GM06990 (cell line): ENCODE data around the gene MYL10.

Experiments
- DNase-seq: peaks from one replicate; pipeline ENCODE4 v3.0.0-alpha.2; 2011; ENCODE audit not compliant: insufficient read length; ENCODE audit errors: extremely low read depth
- H3K27me3 ChIP-seq: replicated peaks from 2 replicates; pipeline ENCODE4 v1.6.0; 2011; ENCODE audit warnings: low read length; ENCODE audit not compliant: control insufficient read depth, insufficient read depth
- H3K36me3 ChIP-seq: 2 replicates; pipeline ENCODE4 v1.5.1; 2011; ENCODE audit warnings: low read length; ENCODE audit not compliant: control insufficient read depth, insufficient read depth
- H3K4me3 ChIP-seq: replicated peaks from 2 replicates; pipeline ENCODE4 v1.5.1; 2011; ENCODE audit warnings: low read depth, mild to moderate bottlenecking, control low read depth, low read length
- TF ChIP-seq, protein P1 (sequence below): IDR thresholded peaks from 2 replicates; pipeline ENCODE4 v1.5.1; 2011; ENCODE audit warnings: low read length, control low read depth, mild to moderate bottlenecking, inconsistent platforms; ENCODE audit not compliant: insufficient read depth, poor library complexity, severe bottlenecking

MYL10 gene

DNA sequence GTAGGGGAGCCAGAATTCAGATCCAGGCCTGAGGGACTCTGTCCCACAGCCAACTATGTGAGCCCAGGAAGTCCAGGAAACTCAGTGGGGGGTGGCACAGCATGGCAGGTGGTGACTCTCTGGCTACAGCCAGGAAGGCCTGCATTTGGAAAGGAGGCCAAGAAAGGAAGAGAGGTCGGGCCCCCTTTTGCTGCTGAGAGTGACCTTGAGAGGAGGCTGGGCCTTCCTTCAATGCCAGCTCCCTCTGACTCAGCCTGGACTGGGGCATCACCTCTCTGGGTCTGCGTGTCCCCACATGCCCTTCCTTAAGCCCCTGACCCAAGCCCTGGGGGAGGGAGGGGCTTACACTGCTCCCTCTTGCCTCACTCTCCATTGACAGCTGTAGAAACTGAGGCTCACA, 6.4 kb upstream of the MYL10 start:
- DNase-seq: no peak
- TF ChIP-seq, protein P1, sequence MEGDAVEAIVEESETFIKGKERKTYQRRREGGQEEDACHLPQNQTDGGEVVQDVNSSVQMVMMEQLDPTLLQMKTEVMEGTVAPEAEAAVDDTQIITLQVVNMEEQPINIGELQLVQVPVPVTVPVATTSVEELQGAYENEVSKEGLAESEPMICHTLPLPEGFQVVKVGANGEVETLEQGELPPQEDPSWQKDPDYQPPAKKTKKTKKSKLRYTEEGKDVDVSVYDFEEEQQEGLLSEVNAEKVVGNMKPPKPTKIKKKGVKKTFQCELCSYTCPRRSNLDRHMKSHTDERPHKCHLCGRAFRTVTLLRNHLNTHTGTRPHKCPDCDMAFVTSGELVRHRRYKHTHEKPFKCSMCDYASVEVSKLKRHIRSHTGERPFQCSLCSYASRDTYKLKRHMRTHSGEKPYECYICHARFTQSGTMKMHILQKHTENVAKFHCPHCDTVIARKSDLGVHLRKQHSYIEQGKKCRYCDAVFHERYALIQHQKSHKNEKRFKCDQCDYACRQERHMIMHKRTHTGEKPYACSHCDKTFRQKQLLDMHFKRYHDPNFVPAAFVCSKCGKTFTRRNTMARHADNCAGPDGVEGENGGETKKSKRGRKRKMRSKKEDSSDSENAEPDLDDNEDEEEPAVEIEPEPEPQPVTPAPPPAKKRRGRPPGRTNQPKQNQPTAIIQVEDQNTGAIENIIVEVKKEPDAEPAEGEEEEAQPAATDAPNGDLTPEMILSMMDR: no peak
- H3K27me3 ChIP-seq: no peaks in the 10 kb centered on the region; the same call in 1 of the 2 replicates
- no peak overlapping the region for H3K4me3 ChIP-seq
- H3K36me3 ChIP-seq: no peaks in the 10 kb centered on the region

DNA sequence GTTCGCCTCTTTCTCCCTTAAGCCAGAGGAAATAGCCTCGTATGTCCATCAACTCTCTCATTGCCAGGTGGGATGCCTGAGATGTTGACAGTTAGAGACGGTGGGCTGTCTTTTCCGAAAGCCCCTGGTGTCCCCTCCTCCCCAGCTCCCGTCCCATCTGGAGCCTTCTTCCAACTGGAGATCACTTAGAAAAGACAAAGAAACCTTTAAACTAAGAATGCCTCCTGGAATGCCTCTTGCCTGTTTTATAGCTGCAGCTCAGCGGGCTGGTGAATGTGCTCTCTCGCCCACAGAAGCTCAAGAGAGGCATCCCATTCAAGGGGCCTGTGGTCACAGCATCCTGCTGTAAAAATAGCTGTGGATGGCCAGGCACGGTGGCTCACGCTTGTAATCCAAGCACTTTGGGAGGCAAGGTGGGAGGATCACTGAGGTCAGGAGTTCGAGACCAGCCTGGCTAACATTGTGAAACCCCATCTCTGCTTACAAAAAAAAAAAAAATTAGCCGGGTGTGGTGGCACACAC, 5.2 kb upstream of the MYL10 start:
- DNase-seq: no peak
- Histone ChIP-seq H3K4me3 (no peak overlapping the region), H3K36me3 (no peaks in the 10 kb centered on the region), H3K27me3 (no peaks in the 10 kb centered on the region; the same call in 1 of the 2 replicates)
- TF ChIP-seq, protein P1: no peak

DNA sequence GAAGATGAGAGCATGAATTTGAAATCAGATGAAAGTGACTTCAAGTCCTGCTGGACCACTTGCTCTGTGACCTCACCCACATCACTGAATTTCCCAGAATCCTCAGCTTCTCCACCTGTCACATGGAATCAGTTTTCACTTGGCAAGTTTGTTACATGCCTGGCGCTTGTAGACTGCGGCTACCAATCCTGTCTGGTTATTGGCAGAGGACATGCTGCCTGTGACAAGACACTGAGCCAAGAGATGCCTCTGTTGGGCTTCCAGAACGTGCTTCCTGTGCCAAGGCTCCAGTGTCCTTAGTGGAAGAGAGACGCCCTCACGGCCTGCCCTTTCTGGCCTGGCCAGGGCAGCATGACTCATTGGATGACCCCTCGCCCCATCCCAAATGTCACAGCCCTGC, 4.4 kb upstream of the MYL10 start:
- DNase-seq: no peak
- Histone ChIP-seq H3K36me3 (no peaks in the 10 kb centered on the region), H3K27me3 (no peaks in the 10 kb centered on the region; the same call in 1 of the 2 replicates), H3K4me3 (no peak overlapping the region)
- TF ChIP-seq, protein P1: no peak

DNA sequence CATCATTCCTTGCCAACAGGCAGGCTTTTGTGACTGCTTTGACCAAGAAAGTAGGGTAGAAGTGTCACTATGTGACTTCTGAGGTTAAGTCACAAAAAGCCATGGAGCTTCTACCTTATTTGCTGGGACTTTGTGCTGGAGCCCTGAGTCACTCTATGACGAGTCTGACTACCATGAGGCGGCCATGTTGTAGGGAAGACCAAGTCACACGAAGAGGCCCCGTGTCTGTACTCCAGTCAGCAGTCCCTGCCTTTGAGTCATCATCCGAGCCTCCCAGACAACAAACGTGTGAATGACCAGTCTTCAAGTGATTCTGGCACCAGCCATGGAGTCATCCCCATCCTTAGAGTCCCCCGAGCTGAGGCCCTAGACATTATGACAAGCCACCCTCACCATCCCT, 3.5 kb upstream of the MYL10 start:
- DNase-seq: no peak
- no peaks in the 10 kb centered on the region; the same call in 1 of the 2 replicates for H3K27me3 ChIP-seq
- H3K36me3 ChIP-seq: no peaks in the 10 kb centered on the region
- H3K4me3 ChIP-seq: no peak overlapping the region
- TF ChIP-seq, protein P1: no peak

DNA sequence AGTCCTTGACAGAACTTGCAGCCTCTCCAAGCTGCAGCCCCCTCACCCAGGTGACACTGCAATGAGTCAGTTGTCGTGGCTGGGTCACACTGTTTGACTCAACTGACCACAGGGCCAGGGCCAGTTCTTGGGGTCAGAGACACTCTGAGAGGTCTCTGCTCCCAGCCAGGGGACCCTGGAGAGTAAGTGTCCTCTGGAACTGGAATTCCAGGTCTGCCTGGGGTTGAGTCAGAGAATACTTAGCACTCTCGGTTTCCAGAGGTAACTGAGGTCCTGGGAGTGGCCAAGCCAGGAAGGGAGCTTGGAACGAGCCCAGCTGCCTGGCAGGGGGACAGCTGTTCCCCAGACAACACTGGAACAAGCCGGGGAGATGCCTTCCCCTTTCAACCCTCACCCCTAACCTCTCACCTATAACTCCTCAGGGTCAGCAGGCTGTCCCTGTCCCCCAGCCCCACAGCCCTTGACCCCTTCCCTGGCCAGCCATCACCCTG, 2.2 kb upstream of the MYL10 start:
- Histone ChIP-seq H3K27me3 (no peaks in the 10 kb centered on the region; the same call in 1 of the 2 replicates), H3K4me3 (no peak overlapping the region), H3K36me3 (no peaks in the 10 kb centered on the region)
- no peak for DNase-seq
- TF ChIP-seq, protein P1: no peak

DNA sequence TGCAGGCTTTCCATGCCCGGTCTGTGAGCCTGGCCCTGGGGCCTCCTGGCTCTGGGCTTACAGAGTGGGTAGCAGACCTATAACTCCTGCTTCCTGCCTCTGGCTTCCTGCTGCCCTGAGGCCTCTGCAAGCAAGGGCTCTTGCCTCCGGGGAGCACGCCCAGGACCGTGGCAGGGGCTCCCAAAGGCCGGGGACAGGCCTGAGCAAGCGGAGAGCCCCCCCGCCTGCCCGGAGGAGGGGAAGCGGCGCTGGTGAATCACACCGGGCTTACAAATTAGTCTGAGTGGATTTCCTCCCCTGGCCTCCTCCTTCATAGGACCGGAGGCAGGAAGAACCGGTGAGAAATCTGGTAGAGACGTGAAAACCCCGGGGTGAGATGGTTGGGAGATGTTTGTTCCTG, 1.5 kb upstream of the MYL10 start:
- no peaks in the 10 kb centered on the region for H3K27me3 ChIP-seq
- no peak for DNase-seq
- H3K4me3 ChIP-seq: no peak overlapping the region
- no peaks in the 10 kb centered on the region for H3K36me3 ChIP-seq
- TF ChIP-seq, protein P1: no peak
